Mucosa of rectum (tissue), 2 donors: ENCODE measurements around the gene ACTG1.
A peak's percentile ranks its signal among the peaks of the same experiment; 100 is the strongest.

ENCODE experiments used
- H3K27ac ChIP-seq, 2 donors: one replicate each; pipeline ENCODE4 v1.7.0; 2013; ENCODE audit warnings: inconsistent platforms in 2 of 2, low read depth in 2 of 2, low read length in 2 of 2
- H3K27me3 ChIP-seq, 2 donors: one replicate each; pipeline ENCODE4 v1.7.0; 2013; ENCODE audit warnings: low read length in 2 of 2; ENCODE audit not compliant: control insufficient read depth in 2 of 2, insufficient read depth in 2 of 2
- H3K36me3 ChIP-seq, 2 donors: one replicate each; pipeline ENCODE4 v1.7.0; 2013; ENCODE audit warnings: low read length in 2 of 2; ENCODE audit not compliant: control insufficient read depth in 2 of 2, insufficient read depth in 2 of 2
- H3K4me1 ChIP-seq, 2 donors: one replicate each; pipeline ENCODE4 v1.7.0; 2013; ENCODE audit warnings: low read length in 2 of 2, mild to moderate bottlenecking in 1 of 2; ENCODE audit not compliant: control insufficient read depth in 2 of 2, insufficient read depth in 2 of 2
- H3K4me3 ChIP-seq, 2 donors: one replicate each; pipeline ENCODE4 v1.7.0; 2013; ENCODE audit warnings: low read length in 2 of 2
- H3K9ac ChIP-seq, 2 donors: one replicate each; pipeline ENCODE4 v1.7.0; 2013; ENCODE audit warnings: low read length in 2 of 2, low read depth in 1 of 2, mild to moderate bottlenecking in 1 of 2
- H3K9me3 ChIP-seq, 2 donors: one replicate each; pipeline ENCODE4 v1.7.0; 2013; ENCODE audit warnings: low read length in 2 of 2; ENCODE audit not compliant: control insufficient read depth in 2 of 2
- donor health status: healthy.
- donor health status: Normal muscosa, but diverticular disease.

The ACTG1 gene

DNA sequence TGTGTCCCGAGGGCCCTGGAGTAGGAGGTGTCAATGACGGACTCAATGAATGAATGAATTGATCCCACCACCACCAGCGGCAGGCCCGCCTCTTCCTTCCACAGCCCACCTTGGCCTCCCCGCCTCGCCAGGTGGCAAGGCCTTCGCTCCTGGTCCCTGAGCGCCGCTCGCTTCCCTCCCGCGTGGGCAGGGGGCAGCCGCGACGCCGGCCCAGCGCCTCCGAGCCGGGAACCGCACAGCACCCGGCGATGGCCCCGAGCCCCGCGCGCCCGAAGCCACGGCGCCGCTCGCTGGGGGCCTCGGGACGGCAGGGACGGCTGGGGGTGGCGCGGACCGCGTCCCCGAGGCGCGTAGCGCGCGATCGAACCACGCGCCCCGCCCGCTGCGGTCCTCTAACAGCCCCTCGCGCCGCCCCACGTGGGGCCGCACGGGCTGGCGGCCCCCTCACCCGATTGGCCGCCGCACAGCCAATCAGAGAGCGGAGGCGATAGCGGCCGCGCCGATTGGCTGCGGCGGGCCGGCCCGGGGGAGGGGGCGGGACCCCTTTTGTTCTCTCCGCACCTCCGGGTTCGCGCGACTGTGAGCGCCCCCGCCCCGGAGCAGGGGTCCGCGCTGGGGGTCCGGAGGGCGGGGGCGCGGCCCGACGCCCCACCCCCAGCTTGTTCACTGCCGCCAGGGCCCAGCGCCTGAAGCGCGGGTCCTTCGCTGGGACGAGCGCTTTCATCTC is 31.4 kb downstream of the ACTG1 start:
- Histone ChIP-seq H3K36me3 (no peaks in the 10 kb centered on the region), H3K4me1 (peaks cover 11 to 20% of the 10 kb centered on the region in 2 donors), H3K27me3 (peaks cover 5 to 6% of the 10 kb centered on the region in 2 donors), H3K4me3 (peak overlapping the region in 1 of 2 donors; percentile 48), H3K9me3 (peaks cover 0 to 3% of the 10 kb centered on the region in 2 donors), H3K9ac (peak overlapping the region in 1 of 2 donors; percentile 29), H3K27ac (no peak overlapping the region)

DNA sequence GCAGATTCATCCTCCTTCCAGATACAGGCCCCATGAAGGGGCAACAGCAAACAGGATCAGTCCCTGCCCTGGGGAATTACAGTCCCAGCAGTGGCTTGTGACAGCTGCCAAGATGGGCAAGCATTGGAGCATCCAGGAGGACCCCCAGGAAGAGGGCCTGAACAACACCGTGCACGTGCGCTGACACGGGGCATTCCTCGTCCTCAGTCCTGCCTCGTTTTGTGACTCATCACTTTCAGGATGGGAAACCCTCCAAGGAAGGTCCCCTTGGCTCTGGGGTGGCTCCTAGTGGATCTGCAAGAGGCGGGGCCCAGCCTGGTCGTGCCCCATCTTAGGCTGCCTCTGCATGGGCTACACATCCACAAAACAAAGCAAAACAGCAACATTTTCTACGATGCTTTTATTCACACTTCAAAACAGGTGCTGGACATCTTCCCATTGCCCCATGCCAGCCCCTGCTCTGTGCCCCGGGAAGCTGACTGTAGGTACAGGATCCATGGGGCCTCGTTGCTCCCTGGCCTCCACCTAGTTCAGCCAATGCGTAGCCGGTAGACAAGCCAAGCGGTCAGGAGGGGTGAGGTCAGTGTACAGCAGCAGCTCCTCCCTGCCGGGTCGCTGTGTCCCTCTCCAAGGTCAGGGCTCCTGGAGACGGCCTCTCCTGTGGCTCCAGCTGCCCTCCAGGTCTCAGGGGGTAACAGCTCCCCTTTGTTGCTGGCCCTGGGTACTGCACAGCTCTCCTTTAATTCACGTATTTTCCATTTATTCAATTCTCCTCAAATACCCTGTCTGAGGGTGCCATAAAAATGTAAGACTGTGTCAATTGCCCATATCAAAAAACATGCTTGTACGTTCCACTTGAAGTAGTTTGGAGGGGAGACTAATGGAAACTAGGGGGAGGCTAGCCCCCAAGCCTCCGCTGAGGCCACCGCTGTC is 32.2 kb downstream of the ACTG1 start:
- Histone ChIP-seq H3K4me3 (no peak overlapping the region), H3K27ac (no peak overlapping the region), H3K9ac (no peak overlapping the region)

DNA sequence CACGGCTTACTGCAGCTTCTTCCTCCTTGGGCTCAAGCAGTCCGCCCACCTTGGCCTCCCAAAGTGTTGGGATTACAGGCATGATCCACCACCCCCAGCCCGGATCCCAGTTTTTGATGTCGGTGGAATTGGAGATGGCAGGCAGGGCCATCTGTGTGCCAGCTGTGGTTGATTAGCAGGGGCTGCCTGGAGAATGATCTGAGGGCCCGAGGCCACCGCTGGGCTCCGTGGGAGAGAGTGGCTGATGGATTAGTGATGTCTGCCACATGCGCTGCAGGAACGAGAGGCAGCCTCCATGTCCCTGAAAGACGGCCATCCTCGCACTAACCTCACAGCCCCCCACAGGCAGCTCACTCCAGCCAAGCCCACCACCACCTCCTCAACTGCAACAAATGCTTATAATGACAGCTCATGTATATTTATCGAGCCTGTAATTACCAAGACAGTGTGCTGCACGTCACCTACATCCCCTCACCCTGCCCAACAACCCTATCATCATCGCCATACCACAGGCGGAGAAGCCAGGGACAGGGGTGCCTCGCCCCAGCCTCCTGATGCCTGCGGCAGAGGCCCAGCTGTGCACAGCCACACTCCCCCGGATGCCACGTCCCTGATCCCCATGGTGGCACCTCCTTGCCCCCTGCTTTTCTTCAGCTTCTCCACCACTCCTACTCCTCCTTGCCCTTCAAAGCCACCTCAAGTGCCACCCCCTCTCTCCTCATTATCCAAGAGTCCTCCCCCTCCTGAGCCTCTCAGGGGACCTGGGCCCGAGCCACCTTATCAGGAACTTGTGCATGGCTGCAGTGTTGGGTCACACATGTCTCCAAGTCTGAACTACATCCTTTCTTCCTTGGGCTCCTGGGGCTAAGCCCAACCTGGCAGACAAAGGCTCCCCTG is 33.2 kb downstream of the ACTG1 start:
- Histone ChIP-seq H3K36me3 (no peaks in the 10 kb centered on the region), H3K27me3 (peaks cover 5 to 6% of the 10 kb centered on the region in 2 donors), H3K4me3 (no peak overlapping the region), H3K9ac (no peak overlapping the region), H3K27ac (no peak overlapping the region), H3K4me1 (peaks cover 11 to 15% of the 10 kb centered on the region in 2 donors), H3K9me3 (peaks cover 0 to 3% of the 10 kb centered on the region in 2 donors)

More for the DNA sequence above, 32.2 kb downstream of the ACTG1 start:
- peaks cover 5 to 6% of the 10 kb centered on the region in 2 donors for H3K27me3 ChIP-seq
- no peaks in the 10 kb centered on the region for H3K36me3 ChIP-seq
- H3K9me3 ChIP-seq = peaks cover 0 to 3% of the 10 kb centered on the region in 2 donors
- H3K4me1 ChIP-seq = peaks cover 11 to 20% of the 10 kb centered on the region in 2 donors

DNA sequence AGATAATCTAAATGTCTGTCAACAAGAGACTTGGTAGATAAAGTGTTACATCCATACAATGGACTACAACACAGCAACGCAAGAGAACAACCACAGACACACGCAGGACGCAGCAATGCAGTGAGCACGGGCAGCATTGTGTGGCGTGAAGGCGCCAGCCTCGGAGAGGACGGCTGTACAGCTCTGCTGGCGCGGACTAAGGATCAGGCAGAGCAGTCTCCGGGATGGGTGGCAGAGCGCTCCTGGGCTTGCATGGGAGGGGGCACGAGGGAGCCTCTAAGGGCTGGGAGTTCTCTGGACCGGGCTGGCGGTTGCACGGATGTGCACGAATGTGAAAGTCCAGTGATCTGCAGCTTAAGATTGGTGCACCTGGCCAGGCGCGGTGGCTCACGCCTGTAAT is 34.5 kb downstream of the ACTG1 start:
- Histone ChIP-seq H3K4me1 (peaks cover 4 to 5% of the 10 kb centered on the region in 2 donors), H3K27ac (no peak overlapping the region), H3K36me3 (no peaks in the 10 kb centered on the region), H3K27me3 (peaks cover 5 to 6% of the 10 kb centered on the region in 2 donors), H3K4me3 (no peak overlapping the region), H3K9ac (no peak overlapping the region), H3K9me3 (peaks cover 0 to 3% of the 10 kb centered on the region in 2 donors)

DNA sequence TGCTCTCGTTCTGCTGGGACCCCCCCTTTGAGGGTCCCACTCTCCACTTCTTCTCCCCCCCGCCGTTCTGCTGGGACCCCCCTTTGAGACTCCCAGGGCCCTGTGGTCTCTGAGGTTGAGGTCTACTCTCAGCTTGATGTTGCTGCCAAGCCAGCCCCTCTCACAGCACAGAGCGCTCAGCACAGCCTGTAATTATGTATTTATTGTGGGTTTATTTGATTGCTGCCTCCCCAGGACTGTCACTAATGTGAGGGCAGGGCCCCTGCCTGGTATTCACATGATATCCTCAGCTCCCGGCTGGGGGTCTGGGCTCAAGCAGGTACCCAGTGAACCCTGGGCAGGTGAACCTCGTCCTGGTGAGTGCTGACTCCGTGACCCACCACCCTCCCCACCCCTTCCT is 35.4 kb downstream of the ACTG1 start:
- no peak overlapping the region for H3K9ac ChIP-seq
- H3K4me3 ChIP-seq = no peak overlapping the region
- no peak overlapping the region for H3K27ac ChIP-seq
- peaks cover 3 to 6% of the 10 kb centered on the region in 2 donors for H3K27me3 ChIP-seq
- peaks cover 0 to 3% of the 10 kb centered on the region in 2 donors for H3K9me3 ChIP-seq
- peaks cover 4 to 5% of the 10 kb centered on the region in 2 donors for H3K4me1 ChIP-seq
- H3K36me3 ChIP-seq = no peaks in the 10 kb centered on the region

DNA sequence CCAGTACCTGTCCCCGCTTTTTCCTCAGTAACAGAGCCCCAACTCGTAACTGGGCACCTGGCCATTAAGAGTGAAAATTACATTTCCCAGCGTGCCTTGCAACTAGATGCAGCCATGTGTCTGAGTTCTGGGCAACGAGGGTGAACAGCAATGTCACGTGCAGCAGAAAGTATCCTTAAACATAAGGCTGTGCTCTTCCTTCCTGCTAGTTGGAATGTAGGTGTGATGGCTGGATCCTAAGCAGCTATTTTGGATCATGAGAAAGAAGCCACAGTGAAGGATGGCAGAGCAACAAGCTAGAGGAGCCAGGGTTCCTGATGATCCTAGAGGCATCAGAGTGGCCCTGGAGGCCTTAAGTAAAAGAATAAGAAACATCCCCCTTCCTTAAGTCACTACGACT is 36.0 kb downstream of the ACTG1 start:
- Histone ChIP-seq H3K9me3 (peaks cover 0 to 3% of the 10 kb centered on the region in 2 donors), H3K27me3 (peaks cover 0 to 6% of the 10 kb centered on the region in 2 donors), H3K9ac (no peak overlapping the region), H3K27ac (no peak overlapping the region), H3K4me1 (peaks cover under 1 to 2% of the 10 kb centered on the region in 2 donors), H3K36me3 (no peaks in the 10 kb centered on the region), H3K4me3 (no peak overlapping the region)

DNA sequence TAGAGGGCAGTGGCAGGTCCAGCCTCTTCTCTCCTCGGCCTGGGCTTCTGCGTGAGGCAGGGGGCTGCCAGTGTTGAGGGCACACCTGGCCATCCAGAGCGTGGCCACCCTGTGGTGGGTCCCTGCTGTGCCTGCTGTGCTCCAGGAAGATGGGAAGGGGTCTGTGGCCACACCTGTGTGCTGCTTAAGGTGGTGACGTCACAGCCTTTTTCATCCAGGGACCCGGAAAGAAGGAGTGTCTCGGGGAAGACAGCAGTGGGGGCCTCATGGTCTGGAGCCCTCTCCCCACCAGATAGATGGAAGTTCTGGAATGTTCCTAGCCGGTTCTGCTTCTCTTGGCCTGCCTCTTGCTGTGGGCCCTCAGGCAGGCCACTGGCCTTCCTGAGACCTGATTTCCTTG is 36.5 kb downstream of the ACTG1 start:
- Histone ChIP-seq H3K27ac (no peak overlapping the region), H3K27me3 (peaks cover 0 to 6% of the 10 kb centered on the region in 2 donors), H3K9ac (no peak overlapping the region)

DNA sequence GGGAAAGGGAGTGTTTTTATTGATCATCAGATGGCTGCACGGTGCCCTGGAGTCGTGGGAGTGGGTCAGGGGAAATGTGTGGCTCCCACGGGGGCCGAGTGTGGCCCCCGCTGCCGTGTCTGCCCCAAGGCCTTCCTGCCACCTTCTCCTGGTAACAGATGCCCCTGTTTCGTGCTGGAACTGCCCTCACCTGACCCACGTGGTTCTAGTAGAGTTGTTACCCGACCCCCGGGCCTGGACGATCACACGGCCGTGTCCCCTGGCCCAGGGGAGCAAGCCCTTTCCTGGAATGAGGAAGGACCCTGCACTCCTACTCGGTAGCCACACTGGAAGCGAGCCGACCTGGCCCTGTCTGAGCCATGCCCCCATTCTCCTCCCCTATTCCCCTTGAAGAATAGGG is 37.6 kb downstream of the ACTG1 start:
- Histone ChIP-seq H3K4me3 (no peak overlapping the region), H3K9ac (no peak overlapping the region), H3K27me3 (no peaks in the 10 kb centered on the region), H3K27ac (no peak overlapping the region), H3K4me1 (no peaks in the 10 kb centered on the region), H3K9me3 (peaks cover 0 to 3% of the 10 kb centered on the region in 2 donors), H3K36me3 (no peaks in the 10 kb centered on the region)

More for the DNA sequence above, 36.5 kb downstream of the ACTG1 start:
- peaks cover 0 to 3% of the 10 kb centered on the region in 2 donors for H3K9me3 ChIP-seq
- no peak overlapping the region for H3K4me3 ChIP-seq
- no peaks in the 10 kb centered on the region for H3K36me3 ChIP-seq
- H3K4me1 ChIP-seq = no peaks in the 10 kb centered on the region

DNA sequence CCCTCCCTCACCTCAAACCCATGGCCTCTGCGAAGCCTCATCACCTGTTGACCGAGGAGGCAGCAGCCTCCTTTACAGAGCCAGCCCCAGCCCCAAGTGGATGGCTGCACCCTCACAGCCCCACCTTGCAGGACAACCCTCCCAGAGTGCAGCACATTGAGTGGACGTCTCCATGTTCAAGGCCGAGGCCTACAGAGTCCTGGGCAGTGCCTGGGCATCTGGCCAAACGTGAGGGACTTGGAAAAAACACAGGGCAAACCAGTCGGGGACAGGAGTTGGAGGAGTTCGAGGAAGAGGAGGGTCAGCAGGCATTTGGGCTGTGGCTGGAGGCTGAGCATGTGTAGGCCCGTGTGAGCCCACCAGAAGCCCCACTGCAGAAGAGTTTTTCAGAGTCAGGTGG is 39.6 kb downstream of the ACTG1 start:
- Histone ChIP-seq H3K27ac (no peak overlapping the region), H3K9me3 (peaks cover 0 to 3% of the 10 kb centered on the region in 2 donors), H3K36me3 (no peaks in the 10 kb centered on the region), H3K9ac (no peak overlapping the region), H3K4me1 (no peaks in the 10 kb centered on the region), H3K4me3 (no peak overlapping the region), H3K27me3 (no peaks in the 10 kb centered on the region)
